ENCODE data around the gene PJVK.

The PJVK gene

DNA sequence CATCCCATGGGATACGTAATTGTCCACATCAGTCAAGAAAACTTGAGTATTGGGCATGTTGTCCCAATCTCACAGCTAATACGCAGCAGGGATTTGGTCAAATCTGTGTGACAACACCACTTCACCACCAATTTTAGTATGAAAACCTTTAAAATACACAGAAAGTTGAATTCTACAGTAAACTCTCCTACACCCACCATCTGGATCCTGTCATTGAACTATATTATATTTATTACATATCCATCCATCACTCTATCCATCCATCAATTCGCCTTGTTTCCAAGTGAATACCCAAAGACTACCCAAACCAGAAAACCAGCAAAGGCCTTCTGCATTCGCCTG lies 28.1 kb downstream of the PJVK start:
- Histone ChIP-seq H3K4me1 (ENCODE audit: control insufficient read depth, insufficient read depth, low read length) (peaks cover 17% of the 10 kb centered on the region), H3K4me3 (ENCODE audit: insufficient read depth, low read depth, low read length) (peak overlapping the region; percentile 81), H3K36me3 (ENCODE audit: control insufficient read depth, insufficient read depth, low read length) (no peaks in the 10 kb centered on the region), H3K9me3 (ENCODE audit: control insufficient read depth, low read length) (no peaks in the 10 kb centered on the region), H3K27me3 (ENCODE audit: control insufficient read depth, insufficient read depth, low read length, poor library complexity, severe bottlenecking) (peaks cover 8% of the 10 kb centered on the region), H3K27ac (ENCODE audit: insufficient read depth, low read depth, low read length, poor library complexity, severe bottlenecking) (peak overlapping the region; percentile 92)
- WGBS, 2 experiments = 67 to 70% methylated on average over 4 of the region's 4 CpGs

DNA sequence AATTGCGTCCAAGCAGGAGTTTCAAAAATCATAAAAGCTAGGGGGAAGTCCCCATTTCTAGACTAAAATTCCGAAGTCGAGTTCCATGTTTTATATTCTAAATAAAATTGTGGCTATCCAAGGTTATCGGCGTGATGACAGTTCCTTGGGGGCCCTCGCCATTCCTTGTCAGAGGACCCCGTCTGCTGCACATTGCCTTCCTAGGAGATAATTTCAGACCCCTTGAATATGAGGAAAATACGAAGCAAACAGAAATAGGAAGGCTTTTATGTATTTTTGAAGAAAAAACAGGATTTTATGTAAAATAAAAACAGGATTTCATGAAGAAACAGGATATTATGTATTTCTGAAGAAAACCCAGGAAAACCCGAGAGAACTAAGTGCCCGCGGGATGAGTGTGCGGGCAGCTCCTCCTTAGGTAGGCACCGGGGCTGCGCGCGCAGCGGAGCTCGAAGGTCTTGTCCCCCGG lies 28.6 kb downstream of the PJVK start:
- Histone ChIP-seq H3K36me3 (ENCODE audit: control insufficient read depth, insufficient read depth, low read length) (no peaks in the 10 kb centered on the region), H3K27me3 (ENCODE audit: control insufficient read depth, insufficient read depth, low read length, poor library complexity, severe bottlenecking) (peaks cover 8% of the 10 kb centered on the region), H3K4me3 (ENCODE audit: insufficient read depth, low read depth, low read length) (peak overlapping the region; percentile 68), H3K9me3 (ENCODE audit: control insufficient read depth, low read length) (no peaks in the 10 kb centered on the region), H3K27ac (ENCODE audit: insufficient read depth, low read depth, low read length, poor library complexity, severe bottlenecking) (peak overlapping the region; percentile 60), H3K4me1 (ENCODE audit: control insufficient read depth, insufficient read depth, low read length) (peaks cover 17% of the 10 kb centered on the region)
- 33 to 34% methylated on average over 19 of the region's 19 CpGs for WGBS, 2 experiments

DNA sequence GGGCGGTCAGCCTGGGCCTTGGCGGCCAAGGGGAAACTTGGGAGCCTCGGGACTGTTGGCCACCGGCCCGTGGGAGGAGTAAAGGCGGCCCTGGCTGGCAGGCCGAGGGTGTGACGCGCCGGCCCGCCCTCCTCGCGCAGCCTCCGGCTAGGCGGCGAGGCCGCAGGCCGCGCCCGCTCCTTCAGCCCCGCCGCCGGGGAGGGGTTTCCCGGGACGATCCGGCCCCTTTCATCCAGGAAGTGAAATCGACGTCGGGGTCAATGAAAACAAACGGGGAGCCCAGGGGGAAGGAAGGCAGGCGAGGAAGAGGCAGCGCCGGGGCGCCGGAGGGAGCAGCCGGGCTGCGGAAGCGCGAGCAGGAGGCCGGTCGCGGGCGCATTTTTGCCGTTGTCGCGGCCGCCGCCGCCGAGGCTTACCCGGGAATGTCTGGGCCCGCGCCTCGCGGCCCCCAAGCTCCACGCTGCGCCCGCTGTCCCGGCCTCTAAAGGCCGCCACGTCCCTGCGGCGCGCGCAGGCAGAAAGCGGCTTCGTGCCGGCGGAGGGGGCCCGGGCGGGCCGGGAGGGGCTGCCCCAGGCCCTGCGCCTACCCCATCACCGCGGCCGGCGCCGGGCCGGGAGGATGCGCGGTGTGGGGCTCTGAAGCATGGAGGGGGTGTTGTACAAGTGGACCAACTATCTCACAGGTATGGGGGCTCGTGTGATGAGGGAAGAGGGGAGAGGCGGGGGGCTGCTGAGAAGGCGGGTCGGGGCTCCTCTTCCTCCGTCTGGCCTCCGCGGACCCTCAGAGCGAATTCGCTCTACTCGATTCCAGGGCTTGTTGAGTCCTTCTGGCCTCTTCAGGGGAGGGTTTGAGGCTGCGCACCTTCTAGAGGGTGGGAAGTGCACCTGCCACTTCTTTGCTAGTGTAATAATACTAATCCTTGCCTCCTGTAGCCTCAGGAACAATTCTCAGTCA lies 29.3 kb downstream of the PJVK start, which contains the start of gene PLEKHA3:
Gene PLEKHA3, plus strand, starts transcription at position 231 of the 955 bp plus-strand sequence. Its CDS starts 413 bp downstream, at position 644.
- H3K36me3 ChIP-seq (ENCODE audit: control insufficient read depth, insufficient read depth, low read length) = no peaks in the 10 kb centered on the region
- H3K4me3 ChIP-seq (ENCODE audit: insufficient read depth, low read depth, low read length) = peak within 1 kb of the TSS; percentile 81
- no peaks in the 10 kb centered on the region for H3K9me3 ChIP-seq (ENCODE audit: control insufficient read depth, low read length)
- H3K27ac ChIP-seq (ENCODE audit: insufficient read depth, low read depth, low read length, poor library complexity, severe bottlenecking) = peak within 1 kb of the TSS; percentile 60
- H3K27me3 ChIP-seq (ENCODE audit: control insufficient read depth, insufficient read depth, low read length, poor library complexity, severe bottlenecking) = peaks cover 8% of the 10 kb centered on the region
- WGBS, 2 experiments = 0% methylated on average over 92 of the region's 92 CpGs
- H3K4me1 ChIP-seq (ENCODE audit: control insufficient read depth, insufficient read depth, low read length) = peaks cover 17% of the 10 kb centered on the region

DNA sequence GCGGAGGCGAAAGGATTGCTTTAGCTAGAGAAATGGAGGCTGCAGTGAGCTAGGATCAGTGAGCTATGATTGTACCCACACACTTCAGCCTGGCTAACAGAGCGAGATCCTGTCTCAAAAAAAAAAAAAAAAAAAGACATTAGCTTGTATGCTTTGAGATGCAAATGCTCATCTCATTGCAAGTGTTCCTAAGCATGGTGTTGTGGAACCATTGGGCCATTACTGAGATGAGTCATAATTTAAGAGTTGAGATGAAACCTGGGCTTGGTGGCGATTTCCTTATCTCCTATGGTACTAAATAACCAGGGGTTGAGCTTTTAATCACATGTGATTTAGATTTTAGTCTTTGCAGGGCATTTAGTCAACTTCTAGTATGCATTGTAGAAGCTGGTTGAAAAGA lies 31.3 kb downstream of the PJVK start:
- H3K4me1 ChIP-seq (ENCODE audit: control insufficient read depth, insufficient read depth, low read length) = peaks cover 13% of the 10 kb centered on the region
- H3K27ac ChIP-seq (ENCODE audit: insufficient read depth, low read depth, low read length, poor library complexity, severe bottlenecking) = no peak overlapping the region
- peaks cover 8% of the 10 kb centered on the region for H3K27me3 ChIP-seq (ENCODE audit: control insufficient read depth, insufficient read depth, low read length, poor library complexity, severe bottlenecking)
- no peaks in the 10 kb centered on the region for H3K36me3 ChIP-seq (ENCODE audit: control insufficient read depth, insufficient read depth, low read length)
- H3K9me3 ChIP-seq (ENCODE audit: control insufficient read depth, low read length) = no peaks in the 10 kb centered on the region
- H3K4me3 ChIP-seq (ENCODE audit: insufficient read depth, low read depth, low read length) = no peak overlapping the region
- WGBS, 2 experiments = 88 to 89% methylated on average over 4 of the region's 4 CpGs

DNA sequence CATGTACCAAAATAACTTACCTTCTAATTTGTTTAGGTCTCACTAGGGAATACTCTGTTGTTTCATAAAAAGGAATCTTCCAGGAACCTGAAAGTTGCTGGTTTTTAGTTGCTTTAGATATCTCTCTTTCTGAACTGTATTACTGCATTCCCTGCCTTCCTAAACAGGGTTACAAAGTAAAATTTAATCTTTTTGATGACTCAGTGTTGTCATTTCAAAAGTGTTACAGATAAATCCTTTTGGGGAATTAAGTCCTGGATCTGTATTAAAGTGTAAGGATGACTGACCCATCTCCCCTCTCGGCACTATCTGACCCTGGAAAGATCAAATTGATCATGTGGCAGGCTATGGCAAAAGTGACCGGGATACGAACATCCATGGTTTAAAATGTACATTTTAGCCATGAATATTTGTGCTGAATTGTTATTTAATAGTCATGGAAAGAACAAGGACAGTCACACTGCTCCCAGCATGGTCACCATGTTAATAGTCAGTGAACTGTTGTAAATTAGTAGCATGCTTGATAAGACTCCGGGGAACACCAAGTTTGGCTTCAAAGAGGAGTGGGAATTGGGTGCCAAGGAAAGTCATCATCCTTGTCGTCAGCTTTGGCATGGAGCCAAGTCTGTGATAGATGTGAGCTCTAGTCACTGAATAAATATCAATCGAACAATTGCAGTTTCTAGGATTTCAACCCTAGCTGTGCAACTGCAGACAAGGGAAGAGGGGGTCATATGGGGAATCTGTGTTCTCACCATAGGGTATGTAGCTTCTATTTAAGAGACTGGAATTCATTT lies 33.3 kb downstream of the PJVK start:
- WGBS, 2 experiments = 93% methylated on average over 6 of the region's 6 CpGs
- H3K27ac ChIP-seq (ENCODE audit: insufficient read depth, low read depth, low read length, poor library complexity, severe bottlenecking) = no peak overlapping the region
- no peak overlapping the region for H3K4me3 ChIP-seq (ENCODE audit: insufficient read depth, low read depth, low read length)

DNA sequence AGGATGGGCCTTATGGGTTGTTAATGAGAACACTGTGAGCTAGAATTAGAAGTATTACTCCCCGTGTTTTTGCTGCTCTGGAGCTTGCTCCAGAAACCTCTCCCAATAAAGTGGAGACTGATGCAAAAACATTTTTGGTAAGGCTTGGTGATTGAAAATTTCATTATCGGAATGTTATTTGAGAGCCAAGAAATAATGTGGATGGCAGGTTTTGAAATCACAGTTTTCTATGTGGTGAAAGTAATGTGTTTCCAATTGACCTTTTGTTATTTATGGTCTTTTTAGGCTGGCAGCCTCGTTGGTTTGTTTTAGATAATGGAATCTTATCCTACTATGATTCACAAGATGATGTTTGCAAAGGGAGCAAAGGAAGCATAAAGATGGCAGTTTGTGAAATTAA lies 34.2 kb downstream of the PJVK start:
- Histone ChIP-seq H3K36me3 (ENCODE audit: control insufficient read depth, insufficient read depth, low read length) (no peaks in the 10 kb centered on the region), H3K4me3 (ENCODE audit: insufficient read depth, low read depth, low read length) (no peak overlapping the region), H3K4me1 (ENCODE audit: control insufficient read depth, insufficient read depth, low read length) (peaks cover 13% of the 10 kb centered on the region), H3K27ac (ENCODE audit: insufficient read depth, low read depth, low read length, poor library complexity, severe bottlenecking) (no peak overlapping the region), H3K27me3 (ENCODE audit: control insufficient read depth, insufficient read depth, low read length, poor library complexity, severe bottlenecking) (no peaks in the 10 kb centered on the region), H3K9me3 (ENCODE audit: control insufficient read depth, low read length) (no peaks in the 10 kb centered on the region)
- WGBS, 2 experiments = 94 to 98% methylated on average over 3 of the region's 3 CpGs

More for the DNA sequence above, 33.3 kb downstream of the PJVK start:
- H3K4me1 ChIP-seq (ENCODE audit: control insufficient read depth, insufficient read depth, low read length) = peaks cover 13% of the 10 kb centered on the region
- H3K9me3 ChIP-seq (ENCODE audit: control insufficient read depth, low read length) = no peaks in the 10 kb centered on the region
- no peaks in the 10 kb centered on the region for H3K36me3 ChIP-seq (ENCODE audit: control insufficient read depth, insufficient read depth, low read length)
- peaks cover 2% of the 10 kb centered on the region for H3K27me3 ChIP-seq (ENCODE audit: control insufficient read depth, insufficient read depth, low read length, poor library complexity, severe bottlenecking)

DNA sequence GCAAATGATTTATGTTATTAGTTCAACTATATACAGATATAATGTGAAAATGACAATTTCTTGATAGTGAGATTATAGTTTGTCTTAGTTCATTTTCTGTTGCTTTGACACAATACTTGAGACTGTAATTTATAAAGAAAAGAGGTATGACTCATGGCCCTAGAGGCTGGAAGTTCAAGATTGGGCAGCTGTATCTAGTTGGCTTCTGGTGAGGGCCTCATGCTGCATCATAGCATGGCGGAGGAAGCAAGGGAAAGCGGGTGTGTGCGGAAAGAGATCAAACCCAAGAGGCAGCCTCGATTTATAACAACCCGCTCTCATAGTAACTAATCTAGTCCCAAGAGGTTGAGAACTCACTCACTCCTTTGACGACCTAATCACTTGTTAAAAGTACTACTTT lies 40.4 kb downstream of the PJVK start:
- 94 to 95% methylated on average over 6 of the region's 6 CpGs for WGBS, 2 experiments
- no peak overlapping the region for H3K27ac ChIP-seq (ENCODE audit: insufficient read depth, low read depth, low read length, poor library complexity, severe bottlenecking)
- no peak overlapping the region for H3K4me3 ChIP-seq (ENCODE audit: insufficient read depth, low read depth, low read length)
- H3K36me3 ChIP-seq (ENCODE audit: control insufficient read depth, insufficient read depth, low read length) = peaks cover 4% of the 10 kb centered on the region
- no peaks in the 10 kb centered on the region for H3K27me3 ChIP-seq (ENCODE audit: control insufficient read depth, insufficient read depth, low read length, poor library complexity, severe bottlenecking)
- H3K9me3 ChIP-seq (ENCODE audit: control insufficient read depth, low read length) = no peaks in the 10 kb centered on the region
- H3K4me1 ChIP-seq (ENCODE audit: control insufficient read depth, insufficient read depth, low read length) = no peaks in the 10 kb centered on the region

DNA sequence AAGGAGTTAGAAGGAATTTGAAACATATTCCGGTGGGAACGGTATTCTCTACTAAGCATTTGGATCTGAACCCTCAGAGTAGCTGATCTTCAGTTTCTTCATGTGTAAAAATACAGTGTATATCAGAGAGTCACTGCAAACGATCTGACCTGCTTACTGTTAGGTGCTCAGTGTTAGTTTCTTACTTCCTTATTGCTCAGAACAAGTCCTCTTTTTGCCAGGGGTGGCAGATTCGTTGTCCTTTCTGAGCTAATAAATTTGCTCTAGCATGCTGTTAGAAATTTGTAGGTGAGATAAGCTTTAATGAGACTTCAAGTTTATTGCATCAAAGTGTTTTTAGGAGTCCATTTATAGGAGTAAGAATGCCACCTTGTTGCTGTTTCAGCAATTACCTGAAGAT lies 44.9 kb downstream of the PJVK start:
- Histone ChIP-seq H3K27ac (ENCODE audit: insufficient read depth, low read depth, low read length, poor library complexity, severe bottlenecking) (no peak overlapping the region), H3K27me3 (ENCODE audit: control insufficient read depth, insufficient read depth, low read length, poor library complexity, severe bottlenecking) (no peaks in the 10 kb centered on the region), H3K36me3 (ENCODE audit: control insufficient read depth, insufficient read depth, low read length) (peaks cover 9% of the 10 kb centered on the region), H3K4me1 (ENCODE audit: control insufficient read depth, insufficient read depth, low read length) (no peaks in the 10 kb centered on the region), H3K4me3 (ENCODE audit: insufficient read depth, low read depth, low read length) (no peak overlapping the region), H3K9me3 (ENCODE audit: control insufficient read depth, low read length) (no peaks in the 10 kb centered on the region)
- WGBS, 2 experiments = 95 to 98% methylated on average over 4 of the region's 4 CpGs

DNA sequence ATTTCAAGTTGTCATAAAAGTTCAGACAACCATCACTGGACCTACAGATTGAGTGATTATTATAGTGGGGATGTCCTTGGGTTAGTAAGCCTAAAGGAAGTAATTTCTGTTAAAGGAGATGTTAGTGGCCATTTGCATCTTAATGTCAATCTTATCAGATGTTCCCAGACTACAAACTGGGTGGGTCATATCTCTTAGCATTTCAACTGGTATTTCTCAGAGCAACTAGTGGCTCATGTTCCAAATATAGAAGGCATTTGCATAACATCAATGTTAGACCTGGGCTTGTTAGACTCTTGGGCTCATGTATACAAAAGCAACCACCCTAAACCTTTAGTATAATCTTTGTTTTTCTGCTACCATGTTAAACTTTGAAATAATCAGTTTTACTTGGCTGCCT lies 47.0 kb downstream of the PJVK start:
- no peaks in the 10 kb centered on the region for H3K27me3 ChIP-seq (ENCODE audit: control insufficient read depth, insufficient read depth, low read length, poor library complexity, severe bottlenecking)
- H3K36me3 ChIP-seq (ENCODE audit: control insufficient read depth, insufficient read depth, low read length) = peaks cover 18% of the 10 kb centered on the region
- H3K27ac ChIP-seq (ENCODE audit: insufficient read depth, low read depth, low read length, poor library complexity, severe bottlenecking) = no peak overlapping the region
- no peaks in the 10 kb centered on the region for H3K4me1 ChIP-seq (ENCODE audit: control insufficient read depth, insufficient read depth, low read length)
- no peaks in the 10 kb centered on the region for H3K9me3 ChIP-seq (ENCODE audit: control insufficient read depth, low read length)
- no peak overlapping the region for H3K4me3 ChIP-seq (ENCODE audit: insufficient read depth, low read depth, low read length)

DNA sequence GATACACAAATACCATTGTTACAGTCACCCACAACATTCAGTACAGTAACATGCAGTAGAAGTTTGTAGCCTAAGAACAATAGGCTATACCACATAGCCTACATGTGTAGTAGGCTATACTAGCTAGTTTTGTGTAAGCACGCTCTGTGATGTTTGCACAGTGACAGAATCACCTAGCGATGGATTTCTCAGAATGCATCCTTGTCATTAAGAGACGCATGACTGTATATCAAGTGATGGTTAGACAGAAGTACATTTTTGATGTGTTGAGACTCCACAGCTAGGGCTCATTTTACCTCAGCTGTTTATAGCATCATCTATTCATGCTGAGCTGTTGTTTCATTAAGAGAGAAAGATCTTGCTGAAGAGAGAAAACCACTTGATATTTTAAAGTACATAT lies 48.5 kb downstream of the PJVK start:
- H3K4me3 ChIP-seq (ENCODE audit: insufficient read depth, low read depth, low read length) = no peak overlapping the region
- no peak overlapping the region for H3K27ac ChIP-seq (ENCODE audit: insufficient read depth, low read depth, low read length, poor library complexity, severe bottlenecking)
- no peaks in the 10 kb centered on the region for H3K27me3 ChIP-seq (ENCODE audit: control insufficient read depth, insufficient read depth, low read length, poor library complexity, severe bottlenecking)
- no peaks in the 10 kb centered on the region for H3K9me3 ChIP-seq (ENCODE audit: control insufficient read depth, low read length)
- 98% methylated on average over 3 of the region's 3 CpGs for WGBS, 2 experiments
- no peaks in the 10 kb centered on the region for H3K4me1 ChIP-seq (ENCODE audit: control insufficient read depth, insufficient read depth, low read length)
- peaks cover 17% of the 10 kb centered on the region for H3K36me3 ChIP-seq (ENCODE audit: control insufficient read depth, insufficient read depth, low read length)
